GM12875 (cell line): ENCODE measurements around the gene SCYGR8.

Source experiments
- H3K4me3 ChIP-seq: one replicate; pipeline ENCODE4 v1.5.1; 2011; ENCODE audit warnings: low read depth, low read length, control low read depth
- TF ChIP-seq, protein P1 (sequence below): IDR thresholded peaks from 2 replicates; pipeline ENCODE4 v1.5.1; 2011; ENCODE audit warnings: low read depth, mild to moderate bottlenecking, control low read depth, inconsistent platforms, low read length, moderate library complexity, borderline replicate concordance; ENCODE audit not compliant: insufficient read depth

The SCYGR8 gene

DNA sequence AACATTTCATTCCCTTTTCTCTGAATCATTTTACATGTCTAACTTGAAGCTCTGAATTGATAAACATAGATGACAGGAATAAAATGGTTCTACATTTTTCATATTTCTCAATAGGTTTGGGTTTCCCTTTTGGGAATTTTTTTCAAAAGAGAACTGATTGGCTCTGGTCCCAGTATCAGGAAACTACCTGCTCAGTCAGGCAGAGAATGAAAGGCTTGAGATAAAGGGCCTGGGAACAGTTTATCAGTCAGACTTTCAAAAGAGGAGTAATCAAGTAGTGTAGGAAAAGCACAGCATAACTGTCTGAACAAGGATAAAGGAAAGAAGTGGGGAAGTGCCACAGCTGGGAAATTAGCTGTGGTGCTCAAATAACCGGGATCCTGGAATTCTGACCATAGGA, 39.6 kb downstream of the SCYGR8 start:
- TF ChIP-seq, protein P1, sequence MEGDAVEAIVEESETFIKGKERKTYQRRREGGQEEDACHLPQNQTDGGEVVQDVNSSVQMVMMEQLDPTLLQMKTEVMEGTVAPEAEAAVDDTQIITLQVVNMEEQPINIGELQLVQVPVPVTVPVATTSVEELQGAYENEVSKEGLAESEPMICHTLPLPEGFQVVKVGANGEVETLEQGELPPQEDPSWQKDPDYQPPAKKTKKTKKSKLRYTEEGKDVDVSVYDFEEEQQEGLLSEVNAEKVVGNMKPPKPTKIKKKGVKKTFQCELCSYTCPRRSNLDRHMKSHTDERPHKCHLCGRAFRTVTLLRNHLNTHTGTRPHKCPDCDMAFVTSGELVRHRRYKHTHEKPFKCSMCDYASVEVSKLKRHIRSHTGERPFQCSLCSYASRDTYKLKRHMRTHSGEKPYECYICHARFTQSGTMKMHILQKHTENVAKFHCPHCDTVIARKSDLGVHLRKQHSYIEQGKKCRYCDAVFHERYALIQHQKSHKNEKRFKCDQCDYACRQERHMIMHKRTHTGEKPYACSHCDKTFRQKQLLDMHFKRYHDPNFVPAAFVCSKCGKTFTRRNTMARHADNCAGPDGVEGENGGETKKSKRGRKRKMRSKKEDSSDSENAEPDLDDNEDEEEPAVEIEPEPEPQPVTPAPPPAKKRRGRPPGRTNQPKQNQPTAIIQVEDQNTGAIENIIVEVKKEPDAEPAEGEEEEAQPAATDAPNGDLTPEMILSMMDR: no peak
- no peak overlapping the region for H3K4me3 ChIP-seq

DNA sequence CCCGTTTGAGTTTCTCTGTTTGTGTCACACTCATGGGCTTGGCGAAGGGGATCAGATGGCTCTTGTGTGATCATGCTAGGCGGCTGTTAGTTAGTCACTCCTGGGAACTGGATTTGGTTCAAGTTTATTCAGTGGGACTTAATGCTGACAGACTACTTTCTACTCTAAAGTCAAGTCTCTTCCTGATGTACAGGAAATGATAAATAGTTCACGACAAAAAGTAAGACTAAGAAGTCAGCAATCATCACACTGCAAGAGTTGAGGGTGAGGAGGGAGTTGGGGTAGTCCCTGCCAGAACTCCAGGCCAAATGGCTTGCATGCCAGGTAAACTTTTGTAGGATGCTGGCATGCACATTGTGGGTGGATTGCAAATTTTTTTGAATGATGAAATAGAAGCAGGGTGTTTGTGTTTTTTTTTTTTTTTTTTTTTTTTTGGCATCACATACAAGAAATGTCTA, 42.9 kb downstream of the SCYGR8 start:
- no peak overlapping the region for H3K4me3 ChIP-seq
- TF ChIP-seq, protein P1: no peak

DNA sequence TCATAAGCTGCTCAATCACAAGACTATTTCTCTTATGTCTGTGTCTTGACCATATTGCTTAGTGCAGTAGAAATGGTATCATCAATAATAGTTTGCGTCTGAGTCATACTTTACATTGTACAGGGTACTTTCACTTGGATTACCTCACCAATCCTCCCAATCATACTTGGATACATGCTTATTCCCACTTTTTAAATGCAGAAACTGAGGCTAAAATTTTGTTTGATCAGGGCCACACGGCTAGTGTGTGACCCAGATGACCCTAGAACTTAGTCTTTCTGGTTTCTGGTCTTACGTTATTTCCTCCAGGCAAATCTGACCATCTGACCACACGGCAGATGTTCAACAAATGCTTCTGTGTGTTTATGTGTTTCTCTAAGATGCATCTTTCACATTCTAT, 44.1 kb downstream of the SCYGR8 start:
- TF ChIP-seq, protein P1: no peak
- H3K4me3 ChIP-seq: no peak overlapping the region

DNA sequence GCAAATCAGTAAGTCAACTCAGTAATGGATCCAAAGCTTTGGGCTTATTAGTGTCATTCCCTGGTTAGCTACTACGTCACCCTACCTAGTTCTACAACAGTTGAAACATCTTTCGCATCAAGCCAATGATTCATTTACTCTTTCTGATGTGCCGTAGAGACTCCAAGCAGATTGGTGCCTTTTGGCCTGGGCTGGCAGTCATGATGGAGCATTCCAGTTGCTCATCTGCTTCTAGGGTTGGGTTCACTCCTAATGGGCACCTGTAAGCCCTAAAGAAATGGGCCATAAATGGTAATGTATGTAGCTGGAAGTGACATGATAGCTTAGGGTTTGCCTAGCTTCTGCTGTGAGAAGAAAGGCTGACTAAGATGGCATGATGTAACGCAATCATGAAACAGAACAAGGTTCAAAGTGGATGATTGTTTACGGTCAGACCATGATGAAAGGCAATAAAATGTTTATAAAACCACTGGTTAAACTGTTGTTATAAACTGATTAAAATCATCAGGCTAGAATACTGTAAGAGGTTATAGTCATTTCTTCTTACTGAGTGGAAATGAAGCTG, 47.5 kb downstream of the SCYGR8 start:
- no peak overlapping the region for H3K4me3 ChIP-seq
- TF ChIP-seq, protein P1: no peak
